NCI-H1694 treated with DMSO at 0.1 percent for 48 hours (cell line): Measurements from ENCODE around the gene MACROD2.

Experiments used
- DNase-seq: peaks from one replicate; lab custom pipeline; 2025; lab: John Stamatoyannopoulos, UW

The MACROD2 gene

GRCh38 chr20:14759979-14760378 is 764.7 kb downstream of the MACROD2 start:
- DNase-seq: no peak

- no peak for DNase-seq
Observed at GRCh38 chr20:14761903-14762302, 766.6 kb downstream of the MACROD2 start.

- no peak for DNase-seq
Observed at GRCh38 chr20:14764511-14765369, 769.4 kb downstream of the MACROD2 start.

- no peak for DNase-seq
Observed at GRCh38 chr20:14765370-14765701, 770.0 kb downstream of the MACROD2 start.

GRCh38 chr20:14773486-14773885 is 778.2 kb downstream of the MACROD2 start:
- DNase-seq: no peak

- no peak for DNase-seq
Observed at GRCh38 chr20:14775778-14776177, 780.5 kb downstream of the MACROD2 start.

- DNase-seq: no peak
Observed at GRCh38 chr20:14777591-14777990, 782.3 kb downstream of the MACROD2 start.

- no peak for DNase-seq
Observed at GRCh38 chr20:14778096-14778495, 782.8 kb downstream of the MACROD2 start.

- DNase-seq: no peak
Observed at GRCh38 chr20:14778875-14779274, 783.6 kb downstream of the MACROD2 start.

- DNase-seq: no peak
Observed at GRCh38 chr20:14780508-14780907, 785.2 kb downstream of the MACROD2 start.

GRCh38 chr20:14782731-14783130 is 787.4 kb downstream of the MACROD2 start:
- no peak for DNase-seq

- DNase-seq: no peak
Observed at GRCh38 chr20:14783766-14784165, 788.5 kb downstream of the MACROD2 start.

GRCh38 chr20:14785065-14785743 is 789.9 kb downstream of the MACROD2 start:
- no peak for DNase-seq

GRCh38 chr20:14790190-14790589 is 794.9 kb downstream of the MACROD2 start:
- DNase-seq: no peak

- no peak for DNase-seq
Observed at GRCh38 chr20:14790771-14791620, 795.7 kb downstream of the MACROD2 start.

- DNase-seq: no peak
Observed at GRCh38 chr20:14792915-14793314, 797.6 kb downstream of the MACROD2 start.

GRCh38 chr20:14799545-14800216 is 804.4 kb downstream of the MACROD2 start:
- DNase-seq: no peak

GRCh38 chr20:14800707-14801425 is 805.5 kb downstream of the MACROD2 start:
- no peak for DNase-seq

- no peak for DNase-seq
Observed at GRCh38 chr20:14801591-14802325, 806.4 kb downstream of the MACROD2 start.

- no peak for DNase-seq
Observed at GRCh38 chr20:14807224-14807623, 811.9 kb downstream of the MACROD2 start.

- DNase-seq: no peak
Observed at GRCh38 chr20:14815340-14815739, 820.0 kb downstream of the MACROD2 start.
